ENCODE results near the gene VIPAS39. TPM values are rescaled to one million over a fixed set of nuclear protein-coding genes. Genes with fewer than 3 reads are reported as not detected.

VIPAS39 gene
- total and polyA plus RNA-seq, 2 of the 4 experiments (the other 2 are of a cell fraction): 19.0 to 43.0 TPM

DNA sequence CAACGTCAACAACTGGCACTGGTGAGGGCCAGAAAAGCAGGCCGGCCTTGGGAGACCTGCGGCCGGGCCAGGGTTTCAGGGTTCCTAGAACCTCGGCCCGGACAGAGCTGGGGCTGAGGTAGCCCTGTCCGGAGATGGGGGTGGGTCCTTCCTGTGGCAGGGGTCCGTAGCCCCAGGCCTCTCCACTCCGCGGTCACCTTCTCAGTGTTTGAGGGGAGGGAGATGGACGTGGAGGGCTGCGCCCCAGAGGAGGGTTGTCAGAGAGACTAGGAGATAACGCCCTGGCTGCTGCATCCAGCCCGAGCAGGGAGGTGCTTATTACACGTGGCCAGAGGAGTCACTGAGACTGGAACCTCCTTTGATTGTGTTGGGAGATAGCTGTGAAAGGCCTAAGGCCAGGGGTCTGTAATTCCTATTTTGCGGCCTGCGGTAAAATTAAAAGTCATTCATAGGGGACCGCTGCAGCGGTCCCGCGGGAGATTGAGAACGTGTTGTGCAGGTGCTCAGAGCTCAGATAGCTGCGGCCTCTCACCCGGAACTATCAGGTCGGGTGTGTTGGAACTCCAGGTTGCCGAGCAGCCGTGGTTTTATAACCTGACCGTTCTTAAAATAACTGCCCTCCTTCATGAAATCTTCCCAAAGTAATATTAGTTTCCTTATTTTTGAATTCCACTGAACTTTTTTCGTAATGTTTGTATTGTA is 999 bp upstream of the VIPAS39 start:
- H4K5ac ChIP-seq (ENCODE audit: low read depth, low read length): no peak overlapping the region
- ATAC-seq (ENCODE audit: low read depth): peak; percentile 9
- dilution Hi-C loops (cut with HindIII; ENCODE audit: low sequenced_read_pairs, unreplicated experiment) (no loop called here), intact Hi-C loops (cut with micrococcal nuclease) (loop anchor here (1.0 to 10.0 kb wide), 4 partner anchors 136 to 344 kb away; partner anchors contain the start of genes ADCK1, GSTZ1 and POMT2), in situ Hi-C loops (cut with MboI; ENCODE audit: low sequenced_read_pairs) (no loop called here)
- peak overlapping the region; percentile 95 for H3K4me2 ChIP-seq (ENCODE audit: low read depth, low read length)
- no peaks in the 10 kb centered on the region for H3K27me3 ChIP-seq (ENCODE audit: control insufficient read depth, insufficient read depth, low read length)
- H3K9ac ChIP-seq (ENCODE audit: low read depth, low read length): peak overlapping the region; percentile 96
- H2AK9ac ChIP-seq (replicated peaks; ENCODE audit: low read depth, low read length, poor library complexity): peak overlapping the region; percentile 84
- peak overlapping the region; percentile 99 for H2AFZ ChIP-seq (replicated peaks; ENCODE audit: low read length, poor library complexity)
- ChIA-PET CTCF (interaction anchor here (0.5 to 1.3 kb wide), 7 partner anchors 10 to 237 kb away, joined by 3 to 8 read pairs (median 3); no protein-coding TSS in a partner anchor), POLR2A (ENCODE audit: unreplicated experiment) (interaction anchor here (1.0 kb wide), 1 partner anchor 137 kb away, joined by 3 read pairs; the partner anchor contains the start of gene GSTZ1)
- peak overlapping the region; percentile 92 for H3K27ac ChIP-seq (ENCODE audit: insufficient read depth, low read length)
- peaks cover 14% of the 10 kb centered on the region; the same call in 1 of the 2 replicates for H4K20me1 ChIP-seq (ENCODE audit: insufficient read depth, low read length)
- no TSS peak for BruUV-seq (replicated peaks)
- H3K36me3 ChIP-seq (ENCODE audit: control insufficient read depth, insufficient read depth, low read length): peaks cover 23% of the 10 kb centered on the region
- TF ChIP-seq, protein P1, sequence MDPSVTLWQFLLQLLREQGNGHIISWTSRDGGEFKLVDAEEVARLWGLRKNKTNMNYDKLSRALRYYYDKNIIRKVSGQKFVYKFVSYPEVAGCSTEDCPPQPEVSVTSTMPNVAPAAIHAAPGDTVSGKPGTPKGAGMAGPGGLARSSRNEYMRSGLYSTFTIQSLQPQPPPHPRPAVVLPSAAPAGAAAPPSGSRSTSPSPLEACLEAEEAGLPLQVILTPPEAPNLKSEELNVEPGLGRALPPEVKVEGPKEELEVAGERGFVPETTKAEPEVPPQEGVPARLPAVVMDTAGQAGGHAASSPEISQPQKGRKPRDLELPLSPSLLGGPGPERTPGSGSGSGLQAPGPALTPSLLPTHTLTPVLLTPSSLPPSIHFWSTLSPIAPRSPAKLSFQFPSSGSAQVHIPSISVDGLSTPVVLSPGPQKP (IDR thresholded peaks at IDR 0.05; ENCODE audit: borderline replicate concordance, low read depth, low read length): no peak
- TF ChIP-seq MAFK (IDR thresholded peaks at IDR 0.05; ENCODE audit: low read depth, low read length) (no peak), NFE2L2 (IDR thresholded peaks at IDR 0.05; ENCODE audit: low read depth, low read length) (no peak), POLR2A (IDR thresholded peaks at IDR 0.05; ENCODE audit: low read depth, low read length) (no peak), MXI1 (IDR thresholded peaks at IDR 0.05; ENCODE audit: borderline replicate concordance, low read depth, low read length) (peak; percentile 90)
- TF ChIP-seq, protein P2, sequence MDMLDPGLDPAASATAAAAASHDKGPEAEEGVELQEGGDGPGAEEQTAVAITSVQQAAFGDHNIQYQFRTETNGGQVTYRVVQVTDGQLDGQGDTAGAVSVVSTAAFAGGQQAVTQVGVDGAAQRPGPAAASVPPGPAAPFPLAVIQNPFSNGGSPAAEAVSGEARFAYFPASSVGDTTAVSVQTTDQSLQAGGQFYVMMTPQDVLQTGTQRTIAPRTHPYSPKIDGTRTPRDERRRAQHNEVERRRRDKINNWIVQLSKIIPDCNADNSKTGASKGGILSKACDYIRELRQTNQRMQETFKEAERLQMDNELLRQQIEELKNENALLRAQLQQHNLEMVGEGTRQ (IDR thresholded peaks at IDR 0.05; ENCODE audit: low read depth, low read length): no peak
- TF ChIP-seq, protein P3, sequence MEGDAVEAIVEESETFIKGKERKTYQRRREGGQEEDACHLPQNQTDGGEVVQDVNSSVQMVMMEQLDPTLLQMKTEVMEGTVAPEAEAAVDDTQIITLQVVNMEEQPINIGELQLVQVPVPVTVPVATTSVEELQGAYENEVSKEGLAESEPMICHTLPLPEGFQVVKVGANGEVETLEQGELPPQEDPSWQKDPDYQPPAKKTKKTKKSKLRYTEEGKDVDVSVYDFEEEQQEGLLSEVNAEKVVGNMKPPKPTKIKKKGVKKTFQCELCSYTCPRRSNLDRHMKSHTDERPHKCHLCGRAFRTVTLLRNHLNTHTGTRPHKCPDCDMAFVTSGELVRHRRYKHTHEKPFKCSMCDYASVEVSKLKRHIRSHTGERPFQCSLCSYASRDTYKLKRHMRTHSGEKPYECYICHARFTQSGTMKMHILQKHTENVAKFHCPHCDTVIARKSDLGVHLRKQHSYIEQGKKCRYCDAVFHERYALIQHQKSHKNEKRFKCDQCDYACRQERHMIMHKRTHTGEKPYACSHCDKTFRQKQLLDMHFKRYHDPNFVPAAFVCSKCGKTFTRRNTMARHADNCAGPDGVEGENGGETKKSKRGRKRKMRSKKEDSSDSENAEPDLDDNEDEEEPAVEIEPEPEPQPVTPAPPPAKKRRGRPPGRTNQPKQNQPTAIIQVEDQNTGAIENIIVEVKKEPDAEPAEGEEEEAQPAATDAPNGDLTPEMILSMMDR (conservative IDR thresholded peaks at IDR 0.05; ENCODE audit: low read depth, low read length): no peak
- H3K4me1 ChIP-seq (ENCODE audit: control insufficient read depth, insufficient read depth, low read length): peaks cover 3% of the 10 kb centered on the region
- no peak overlapping the region for H2BK120ac ChIP-seq (ENCODE audit: low read depth, low read length)
- peak overlapping the region; percentile 75 for H3K23ac ChIP-seq (ENCODE audit: low read depth, low read length)
- 0% methylated on average over 4 of the region's 29 CpGs; no CpG with 5 or more reads in 1 of the 2 experiments for WGBS, 2 experiments (ENCODE audit: extremely low coverage in 2 of 2, insufficient read length in 1 of 2)
- no peak overlapping the region for H2BK20ac ChIP-seq (ENCODE audit: low read depth, low read length)
- H3K9me3 ChIP-seq (ENCODE audit: control insufficient read depth, insufficient read depth, low read length): no peaks in the 10 kb centered on the region
- peak overlapping the region; percentile 65; the same call in 1 of the 2 replicates for H3K14ac ChIP-seq (replicated peaks; ENCODE audit: low read depth, low read length)
- peak overlapping the region; percentile 60 for H3K4me3 ChIP-seq (ENCODE audit: insufficient read depth, low read depth, low read length)
- H4K91ac ChIP-seq (ENCODE audit: insufficient read depth, low read depth, low read length): peak overlapping the region; percentile 27; the same call in 1 of the 2 replicates
- peak; percentile 18 for DNase-seq
- H2AK5ac ChIP-seq (ENCODE audit: low read depth, low read length): peak overlapping the region; percentile 7; the same call in 1 of the 2 replicates
- H3K4ac ChIP-seq (ENCODE audit: low read depth, low read length): peak overlapping the region; percentile 83
- peaks cover 18 to 53% of the 10 kb centered on the region in 2 experiments; a peak in 3 of 4 replicates for H3K79me1 ChIP-seq (ENCODE audit: low read depth in 1 of 2, low read length in 2 of 2)
- peak overlapping the region; percentile 41 to 81; a peak in 3 of 4 replicates for H4K8ac ChIP-seq (ENCODE audit: low read depth in 2 of 2, low read length in 2 of 2)
- H3K9me1 ChIP-seq (ENCODE audit: insufficient read depth, low read length): peaks cover 2% of the 10 kb centered on the region; the same call in 1 of the 2 replicates
- no peak overlapping the region for H2BK15ac ChIP-seq (ENCODE audit: low read depth, low read length)
- peak overlapping the region; percentile 61; the same call in 1 of the 2 replicates for H3K56ac ChIP-seq (ENCODE audit: extremely low read depth, insufficient read depth, low read length)
- no peak overlapping the region for H3K18ac ChIP-seq (ENCODE audit: low read depth, low read length)
- peak overlapping the region; percentile 52 for H2BK5ac ChIP-seq (ENCODE audit: low read depth, low read length, poor library complexity, severe bottlenecking)
